Transverse colon (tissue), 4 donors: ENCODE measurements around the gene MRPL54. TPM values are rescaled to one million over a fixed set of nuclear protein-coding genes. Genes with fewer than 3 reads are reported as not detected.

ENCODE experiments used
- DNase-seq: peaks from one replicate; pipeline ENCODE4 v3.0.0-alpha.2; 2019
- H3K27ac ChIP-seq, 4 donors: fragments of 200-600 bp; sonication (generic); 2 replicates each; pipeline ENCODE4 v1.5.1; 2016 to 2018; ENCODE audit warnings: inconsistent platforms in 4 of 4
- H3K27me3 ChIP-seq: fragments of 200-600 bp; sonication (generic); 2 replicates; pipeline ENCODE4 v1.5.1; 2017; ENCODE audit warnings: inconsistent platforms
- H3K36me3 ChIP-seq, 4 donors: fragments of 200-600 bp; sonication (generic); 2 replicates each; pipeline ENCODE4 v1.5.1; 2017 to 2019; ENCODE audit warnings: inconsistent platforms in 4 of 4
- H3K4me1 ChIP-seq, 4 donors: fragments of 200-600 bp; sonication (generic); 2 replicates each; pipeline ENCODE4 v1.5.1; 2017 to 2020; ENCODE audit warnings: inconsistent platforms in 4 of 4
- H3K4me3 ChIP-seq, 4 donors: fragments of 200-600 bp; sonication (generic); 1 replicate in 1 of 4; 2 replicates in 3 of 4; pipeline versions ENCODE4 v1.5.1 to v1.6.1; 2017 to 2019; ENCODE audit warnings: inconsistent platforms in 4 of 4
- H3K9me3 ChIP-seq, 2 donors: fragments of 200-600 bp; sonication (generic); 2 replicates each; pipeline ENCODE4 v1.5.1; 2017 to 2019; ENCODE audit warnings: inconsistent platforms in 2 of 2
- EP300 ChIP-seq: sonication (generic); formaldehyde crosslinking; IDR thresholded peaks from one replicate; pipeline ENCODE4 v1.6.1; 2017; ENCODE audit warnings: antibody characterized with exemption, low read depth
- POLR2A ChIP-seq: fragments of 450-650 bp; IDR thresholded peaks from one replicate; pipeline ENCODE4 v1.6.1; 2016; ENCODE audit warnings: antibody characterized with exemption, mild to moderate bottlenecking, moderate library complexity
- POLR2AphosphoS5 ChIP-seq, 3 donors: sonication (generic); formaldehyde crosslinking; IDR thresholded peaks; one replicate each; pipeline ENCODE4 v1.6.1; 2016; ENCODE audit warnings: antibody characterized with exemption in 3 of 3
- WGBS, 2 donors: methylation state at CpG; one replicate each; pipeline ENCODE4 v1.1.5; 2018; ENCODE audit warnings: low coverage in 1 of 2; 5-methylcytosine and 5-hydroxymethylcytosine counted together
- in situ Hi-C, 4 donors: fragments of 200-750 bp; cut with MboI; loops; one replicate each; pipeline versions ENCODE4 v1.15.0 to v1.15.1; 2017; ENCODE audit warnings: low sequenced_read_pairs in 3 of 4, low pct_ligation_motif_present in 1 of 4, low pct_unique_long_range_greater_than_20kb in 1 of 4
- intact Hi-C: fragments of 100-400 bp; cut with DNase I; formaldehyde crosslinking; loops from one replicate; pipeline ENCODE4 v1.15.1; 2023; ENCODE audit warnings: low total_unique reads
- total RNA-seq, 4 donors: library from RNA; depleted of rRNA; stranded (reverse); fragments of >200 nt; gene quantifications; one replicate each; pipeline ENCODE4 v1.1.0, GENCODE V29; 2016
- TF ChIP-seq, protein P1 (sequence below), 5 experiments: fragments of 200-600 bp in 3 of 5; fragments of 450-650 bp in 2 of 5; sonication (generic) in 3 of 5; IDR thresholded peaks; 1 replicate in 2 of 5; 2 replicates in 3 of 5; pipeline ENCODE4 v1.5.1; 2016 to 2017; ENCODE audit warnings: antibody characterized with exemption in 5 of 5, inconsistent platforms in 3 of 5, mild to moderate bottlenecking in 2 of 5, moderate library complexity in 1 of 5

The MRPL54 gene
- total RNA-seq, 4 donors from 2014 or later, result 38.0 to 72.2 (median 52.1) TPM

DNA sequence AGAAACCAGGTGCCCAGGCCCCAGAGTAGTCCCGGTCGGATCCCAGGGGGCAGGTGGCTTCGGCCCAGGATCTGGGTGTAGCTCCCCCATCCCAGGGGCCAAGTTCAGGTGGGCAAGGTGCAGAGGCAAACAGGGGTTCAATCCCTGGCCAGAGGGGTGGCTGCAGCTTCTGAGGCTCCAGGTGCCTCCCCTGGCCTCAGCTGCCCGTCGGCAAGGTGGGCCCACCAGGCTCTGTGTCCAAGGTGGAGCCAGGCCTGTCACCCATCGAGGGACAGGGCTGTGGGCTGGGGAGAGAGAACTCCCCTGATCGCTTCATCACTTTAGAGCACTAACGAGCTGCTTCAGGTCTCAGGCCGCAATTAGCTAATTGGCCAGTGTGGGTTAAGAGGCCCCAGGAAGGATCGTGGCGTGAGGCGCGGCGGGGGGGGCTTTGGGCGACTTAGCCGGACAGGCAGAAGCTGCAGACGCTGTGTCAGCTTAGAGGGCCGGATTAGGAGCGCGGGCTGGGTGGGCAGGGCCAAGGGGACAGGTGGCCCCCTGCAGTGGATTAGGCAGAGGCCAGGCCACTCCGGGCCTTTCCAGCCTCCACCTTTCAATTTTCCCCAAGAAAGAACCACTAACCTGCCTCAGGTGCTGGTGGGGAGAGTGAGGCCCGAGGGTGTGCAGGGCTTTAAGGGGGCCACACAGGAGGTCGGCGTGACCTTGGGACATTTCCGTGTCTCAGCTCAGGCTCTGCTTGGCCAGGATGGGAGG, 12.3 kb downstream of the MRPL54 start:
- no peak for TF ChIP-seq POLR2AphosphoS5 (IDR thresholded peaks at IDR 0.05)
- TF ChIP-seq, protein P1, sequence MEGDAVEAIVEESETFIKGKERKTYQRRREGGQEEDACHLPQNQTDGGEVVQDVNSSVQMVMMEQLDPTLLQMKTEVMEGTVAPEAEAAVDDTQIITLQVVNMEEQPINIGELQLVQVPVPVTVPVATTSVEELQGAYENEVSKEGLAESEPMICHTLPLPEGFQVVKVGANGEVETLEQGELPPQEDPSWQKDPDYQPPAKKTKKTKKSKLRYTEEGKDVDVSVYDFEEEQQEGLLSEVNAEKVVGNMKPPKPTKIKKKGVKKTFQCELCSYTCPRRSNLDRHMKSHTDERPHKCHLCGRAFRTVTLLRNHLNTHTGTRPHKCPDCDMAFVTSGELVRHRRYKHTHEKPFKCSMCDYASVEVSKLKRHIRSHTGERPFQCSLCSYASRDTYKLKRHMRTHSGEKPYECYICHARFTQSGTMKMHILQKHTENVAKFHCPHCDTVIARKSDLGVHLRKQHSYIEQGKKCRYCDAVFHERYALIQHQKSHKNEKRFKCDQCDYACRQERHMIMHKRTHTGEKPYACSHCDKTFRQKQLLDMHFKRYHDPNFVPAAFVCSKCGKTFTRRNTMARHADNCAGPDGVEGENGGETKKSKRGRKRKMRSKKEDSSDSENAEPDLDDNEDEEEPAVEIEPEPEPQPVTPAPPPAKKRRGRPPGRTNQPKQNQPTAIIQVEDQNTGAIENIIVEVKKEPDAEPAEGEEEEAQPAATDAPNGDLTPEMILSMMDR (IDR thresholded peaks at IDR 0.05), result no peak
- TF ChIP-seq POLR2A, result no peak
- no peak for TF ChIP-seq EP300
- intact Hi-C loops, result no loop called here
- WGBS, 2 donors, result 57 to 73% methylated on average over 3 to 25 of the region's 25 CpGs
- no peak overlapping the region for H3K4me3 ChIP-seq
- no peak overlapping the region for H3K27ac ChIP-seq
- H3K36me3 ChIP-seq, result no peaks in the 10 kb centered on the region
- H3K4me1 ChIP-seq, result no peaks in the 10 kb centered on the region
- DNase-seq, result no peak
- no peaks in the 10 kb centered on the region for H3K9me3 ChIP-seq
- in situ Hi-C loops, result no loop called here
- no peaks in the 10 kb centered on the region for H3K27me3 ChIP-seq

DNA sequence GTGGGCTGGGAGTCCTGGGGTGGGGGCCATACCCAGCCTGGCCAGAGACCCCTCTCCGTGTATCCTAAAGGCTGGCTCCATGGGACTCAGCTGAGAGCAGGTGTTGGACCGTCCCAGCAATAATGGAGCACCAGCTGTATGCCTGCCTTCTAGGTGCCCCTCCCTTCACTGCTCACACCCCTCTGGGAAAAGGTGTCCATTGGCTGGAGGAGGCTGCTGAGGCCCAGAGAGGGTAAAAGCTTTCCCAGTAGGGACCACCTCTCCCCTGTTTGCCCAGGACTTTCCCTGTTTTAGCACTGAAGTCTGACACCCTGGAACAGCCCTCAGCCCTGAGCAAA, 12.9 kb downstream of the MRPL54 start:
- no peak for DNase-seq
- intact Hi-C loops (no loop called here), in situ Hi-C loops (no loop called here)
- TF ChIP-seq, protein P1 (IDR thresholded peaks at IDR 0.05), result no peak
- TF ChIP-seq POLR2A, result no peak
- no peak for TF ChIP-seq EP300
- no peak for TF ChIP-seq POLR2AphosphoS5 (IDR thresholded peaks at IDR 0.05)
- H3K4me1 ChIP-seq, result no peaks in the 10 kb centered on the region
- H3K9me3 ChIP-seq, result no peaks in the 10 kb centered on the region
- H3K4me3 ChIP-seq, result no peak overlapping the region
- no peaks in the 10 kb centered on the region for H3K27me3 ChIP-seq
- H3K36me3 ChIP-seq, result no peaks in the 10 kb centered on the region
- H3K27ac ChIP-seq, result no peak overlapping the region
- WGBS, 2 donors, result 88% methylated on average over 2 of the region's 2 CpGs; no CpG with 5 or more reads in 1 of the 2 donors

DNA sequence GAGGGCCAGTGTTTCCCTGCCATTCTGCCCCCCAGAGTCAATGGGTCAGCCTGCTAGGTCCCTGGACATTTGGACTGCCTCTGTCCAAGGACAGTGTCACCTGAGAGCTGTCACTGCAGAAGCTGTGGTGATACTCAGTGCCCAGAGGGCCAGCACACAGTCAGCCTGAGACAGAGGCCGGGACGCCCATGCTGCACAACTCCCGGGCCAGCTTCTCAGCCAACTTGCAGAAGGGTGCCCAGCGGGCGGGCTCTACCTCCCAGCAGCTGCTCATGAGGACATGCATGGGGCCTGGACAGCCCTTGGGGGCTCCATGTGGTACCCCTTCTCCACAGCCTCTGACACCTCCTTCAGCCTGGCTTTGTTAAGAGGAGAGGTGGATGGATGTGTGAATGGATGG, 13.3 kb downstream of the MRPL54 start:
- whole genome bisulfite sequencing, 2 donors, result 80 to 96% methylated on average over 1 to 5 of the region's 5 CpGs
- Histone ChIP-seq H3K9me3 (peaks cover under 1 to 2% of the 10 kb centered on the region in 2 donors), H3K27ac (no peak overlapping the region), H3K27me3 (no peaks in the 10 kb centered on the region), H3K36me3 (no peaks in the 10 kb centered on the region), H3K4me1 (no peaks in the 10 kb centered on the region), H3K4me3 (no peak overlapping the region)
- in situ Hi-C loops (no loop called here), intact Hi-C loops (no loop called here)
- no peak for DNase-seq
- TF ChIP-seq POLR2A (no peak), POLR2AphosphoS5 (IDR thresholded peaks at IDR 0.05) (no peak), EP300 (no peak)
- TF ChIP-seq, protein P1 (IDR thresholded peaks at IDR 0.05), result no peak

DNA sequence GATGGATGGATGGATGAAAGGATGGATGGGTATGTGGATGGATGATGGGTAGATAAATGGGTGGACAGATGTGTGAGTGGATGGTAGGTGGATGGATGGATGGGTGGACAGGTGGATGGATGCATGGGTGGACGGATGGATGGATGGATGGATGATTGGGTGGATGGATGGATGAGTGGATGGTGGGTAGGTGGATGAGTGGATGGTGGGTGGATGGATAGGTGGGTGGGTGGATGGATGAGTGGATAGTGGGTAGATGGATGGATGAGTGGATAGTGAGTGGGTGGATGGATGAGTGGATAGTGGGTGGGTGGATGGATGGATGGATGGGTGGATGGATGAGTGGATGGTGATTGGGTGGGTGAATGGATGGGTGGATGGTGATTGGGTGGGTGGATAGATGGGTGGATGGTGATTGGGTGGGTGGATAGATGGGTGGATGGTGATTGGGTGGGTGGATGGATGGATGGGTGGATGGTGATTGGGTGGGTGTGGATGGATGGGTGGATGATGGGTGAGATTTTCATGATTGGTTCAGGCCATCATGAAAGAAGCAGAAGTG, 14.1 kb downstream of the MRPL54 start:
- no peaks in the 10 kb centered on the region for H3K4me1 ChIP-seq
- TF ChIP-seq, protein P1 (IDR thresholded peaks at IDR 0.05), result no peak
- TF ChIP-seq POLR2A (no peak), EP300 (no peak), POLR2AphosphoS5 (IDR thresholded peaks at IDR 0.05) (no peak)
- peaks cover 6 to 9% of the 10 kb centered on the region in 2 donors for H3K9me3 ChIP-seq
- DNase-seq, result no peak
- no peak overlapping the region for H3K4me3 ChIP-seq
- H3K27ac ChIP-seq, result no peak overlapping the region
- WGBS, 2 donors, result 88 to 93% methylated on average over 1 of the region's 1 CpG
- H3K36me3 ChIP-seq, result no peaks in the 10 kb centered on the region
- intact Hi-C loops (no loop called here), in situ Hi-C loops (no loop called here)
- H3K27me3 ChIP-seq, result no peaks in the 10 kb centered on the region
